GM12872 (cell line): Measurements from ENCODE around the gene EIF4B.

Experiments used
- TF ChIP-seq, protein P1 (sequence below): IDR thresholded peaks from 3 replicates; pipeline ENCODE4 v1.5.1; 2011; ENCODE audit warnings: low read depth, mild to moderate bottlenecking, low read length, moderate library complexity; ENCODE audit not compliant: insufficient read depth

EIF4B gene

GRCh38 chr12:53044896-53045695 is 38.8 kb downstream of the EIF4B start:
- TF ChIP-seq, protein P1, sequence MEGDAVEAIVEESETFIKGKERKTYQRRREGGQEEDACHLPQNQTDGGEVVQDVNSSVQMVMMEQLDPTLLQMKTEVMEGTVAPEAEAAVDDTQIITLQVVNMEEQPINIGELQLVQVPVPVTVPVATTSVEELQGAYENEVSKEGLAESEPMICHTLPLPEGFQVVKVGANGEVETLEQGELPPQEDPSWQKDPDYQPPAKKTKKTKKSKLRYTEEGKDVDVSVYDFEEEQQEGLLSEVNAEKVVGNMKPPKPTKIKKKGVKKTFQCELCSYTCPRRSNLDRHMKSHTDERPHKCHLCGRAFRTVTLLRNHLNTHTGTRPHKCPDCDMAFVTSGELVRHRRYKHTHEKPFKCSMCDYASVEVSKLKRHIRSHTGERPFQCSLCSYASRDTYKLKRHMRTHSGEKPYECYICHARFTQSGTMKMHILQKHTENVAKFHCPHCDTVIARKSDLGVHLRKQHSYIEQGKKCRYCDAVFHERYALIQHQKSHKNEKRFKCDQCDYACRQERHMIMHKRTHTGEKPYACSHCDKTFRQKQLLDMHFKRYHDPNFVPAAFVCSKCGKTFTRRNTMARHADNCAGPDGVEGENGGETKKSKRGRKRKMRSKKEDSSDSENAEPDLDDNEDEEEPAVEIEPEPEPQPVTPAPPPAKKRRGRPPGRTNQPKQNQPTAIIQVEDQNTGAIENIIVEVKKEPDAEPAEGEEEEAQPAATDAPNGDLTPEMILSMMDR, result no peak

DNA sequence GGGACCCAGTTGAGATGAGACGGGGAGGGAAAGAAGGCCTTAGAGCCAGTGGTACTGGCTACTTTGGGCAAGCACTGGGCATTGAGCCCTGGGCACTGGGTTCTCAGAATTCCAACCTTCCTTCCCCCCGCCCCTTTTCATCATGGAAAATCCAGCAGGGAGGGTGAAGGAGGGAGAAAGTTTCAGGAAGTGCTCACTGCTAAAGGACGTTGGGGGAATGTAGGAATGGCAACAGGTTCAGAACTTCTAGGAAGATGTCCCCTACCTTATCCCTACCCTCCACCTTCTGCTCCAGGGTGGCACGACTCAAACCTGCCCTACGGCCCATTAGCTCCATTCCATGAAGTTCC is 39.4 kb downstream of the EIF4B start:
- TF ChIP-seq, protein P1, result no peak

GRCh38 chr12:53046655-53047220 is 40.5 kb downstream of the EIF4B start:
- TF ChIP-seq, protein P1, result no peak

- TF ChIP-seq, protein P1, result peak; percentile 27; the same call in 1 of the 3 replicates
These were observed 41.2 kb downstream of the EIF4B start for GRCh38 chr12:53047221-53048032.

- TF ChIP-seq, protein P1, result no peak
These were observed 42.0 kb downstream of the EIF4B start for GRCh38 chr12:53048033-53048779.

- TF ChIP-seq, protein P1, result no peak
These were observed 42.6 kb downstream of the EIF4B start for GRCh38 chr12:53048780-53049401.
